Stimulated activated CD8-positive, alpha-beta memory T cell treated with anti-CD3 and anti-CD28 coated beads, Interleukin-7, amount 100 ng/mL, for 4 hours (primary cell): Measurements from ENCODE around the gene ADAT1.

ENCODE experiments used
- DNase-seq, 2 donors: peaks; one replicate each; pipeline ENCODE4 v3.0.0-alpha.2; 2020; ENCODE audit warnings: low read depth in 2 of 2

Gene ADAT1

GRCh38 chr16:75576384-75576811, 46.7 kb downstream of the ADAT1 start:
- no peak for DNase-seq

DNA sequence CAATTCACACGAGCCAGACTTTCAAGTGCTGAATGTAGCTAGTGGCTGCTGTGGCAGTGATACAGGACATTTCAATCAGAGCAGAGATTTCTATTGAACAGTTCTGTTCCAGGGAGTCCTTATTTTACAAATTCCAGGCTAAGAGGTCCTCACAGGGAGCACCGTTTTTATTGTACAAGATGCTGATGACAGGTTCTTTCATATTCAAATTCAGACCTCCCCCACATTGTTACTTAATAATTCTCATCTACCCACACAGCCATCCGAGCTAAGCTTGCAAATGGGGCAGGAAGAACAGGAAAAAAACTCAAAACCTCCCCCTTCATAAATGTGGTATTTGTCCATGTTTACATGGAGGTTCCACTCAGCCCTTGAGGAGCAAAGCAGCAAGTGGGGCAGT, 47.1 kb downstream of the ADAT1 start:
- no peak for DNase-seq

DNA sequence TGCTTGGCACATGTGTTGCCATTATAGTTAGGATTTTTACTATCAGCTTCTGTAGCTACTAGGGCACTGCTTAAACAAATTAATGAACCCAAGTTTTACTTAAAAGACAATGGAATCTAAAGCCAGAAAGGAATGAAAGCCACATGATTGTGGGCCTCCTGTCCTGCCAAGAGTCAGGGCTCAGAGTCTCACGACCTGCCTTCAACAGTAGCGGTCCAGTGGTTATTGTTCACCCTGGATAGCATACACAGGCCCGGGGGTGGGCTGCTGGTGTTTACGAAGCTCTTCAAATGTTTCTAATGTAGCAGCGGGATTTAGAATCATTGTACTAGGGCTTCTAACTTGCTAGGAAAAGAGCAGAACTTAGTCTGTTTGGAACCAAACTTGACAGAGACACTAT, 49.1 kb downstream of the ADAT1 start:
- DNase-seq, result no peak

- DNase-seq, result no peak
These were observed 50.1 kb downstream of the ADAT1 start for GRCh38 chr16:75572864-75573542.

GRCh38 chr16:75570396-75571065, 52.5 kb downstream of the ADAT1 start:
- no peak for DNase-seq

- no peak for DNase-seq
These were observed 55.2 kb downstream of the ADAT1 start for GRCh38 chr16:75567911-75568310.

GRCh38 chr16:75566758-75567255, 56.3 kb downstream of the ADAT1 start:
- no peak for DNase-seq

DNA sequence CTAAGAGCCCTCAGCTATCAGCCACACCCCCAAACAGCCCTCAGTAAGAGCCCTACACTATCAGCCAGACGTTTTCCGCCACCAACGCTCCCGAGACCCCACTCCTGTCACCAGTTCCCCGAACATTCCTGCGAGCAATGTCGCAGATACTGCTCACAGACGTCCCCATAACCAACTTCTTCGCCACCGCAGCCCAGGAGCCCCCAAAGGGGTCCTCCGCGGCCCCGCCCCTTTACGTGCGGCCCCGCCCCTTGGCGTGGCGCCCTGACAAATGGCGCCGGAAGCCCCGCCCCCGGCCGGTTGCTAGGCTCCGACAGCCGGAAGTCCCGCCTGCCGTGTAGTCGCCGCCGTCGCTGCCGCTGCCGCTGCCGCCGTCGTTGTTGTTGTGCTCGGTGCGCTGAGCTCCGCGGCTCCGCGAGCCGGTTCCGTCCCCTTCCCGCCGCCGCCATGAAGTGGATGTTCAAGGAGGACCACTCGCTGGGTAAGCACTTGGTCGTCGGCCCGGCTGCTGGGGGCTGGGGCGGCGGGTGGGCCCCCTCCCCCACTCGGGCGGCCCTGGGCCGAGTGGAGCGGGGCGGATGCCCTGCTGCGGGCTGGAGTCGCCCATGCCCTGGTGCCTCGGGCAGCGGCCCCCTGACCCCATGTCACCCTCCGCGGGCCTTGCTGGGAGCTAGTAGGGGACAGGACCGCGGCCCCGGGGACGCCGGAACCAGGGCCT, 56.9 kb downstream of the ADAT1 start, which contains the start of gene GABARAPL2:
Gene GABARAPL2, plus strand, starts transcription at position 340 of the 718 bp plus-strand sequence. Its CDS starts 108 bp downstream, at position 448.
- DNase-seq, result peak; percentile 77 to 88

- no peak for DNase-seq
These were observed 57.4 kb downstream of the ADAT1 start for GRCh38 chr16:75565640-75566039.

- DNase-seq, result no peak
These were observed 63.3 kb downstream of the ADAT1 start for GRCh38 chr16:75559564-75560372.

DNA sequence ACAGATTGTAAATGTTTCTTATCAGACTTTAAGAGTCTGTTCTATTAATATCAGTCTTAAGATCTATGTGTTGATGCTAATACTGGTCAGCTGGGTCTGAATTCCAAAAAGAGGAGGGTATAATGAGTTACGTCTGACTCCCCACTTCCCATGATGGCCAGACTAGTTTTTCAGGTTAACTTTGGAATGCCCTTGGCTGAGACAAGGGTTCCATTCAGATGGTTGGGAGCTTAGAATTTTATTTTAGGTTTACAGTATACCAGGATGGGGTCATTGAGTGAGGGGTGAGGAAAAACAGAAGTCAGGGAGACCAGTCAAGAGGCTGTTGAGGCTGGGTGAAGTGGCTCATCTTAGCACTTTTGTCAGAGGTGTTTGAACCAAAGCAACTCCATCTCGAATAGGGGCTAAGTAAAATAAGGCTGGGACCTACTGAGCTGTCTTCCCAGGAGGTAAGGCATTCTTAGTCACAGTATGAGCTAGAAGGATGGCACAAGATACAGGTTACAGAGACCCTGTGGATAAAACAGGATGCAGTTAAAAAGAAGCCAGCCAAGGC, 64.2 kb downstream of the ADAT1 start:
- DNase-seq, result no peak

DNA sequence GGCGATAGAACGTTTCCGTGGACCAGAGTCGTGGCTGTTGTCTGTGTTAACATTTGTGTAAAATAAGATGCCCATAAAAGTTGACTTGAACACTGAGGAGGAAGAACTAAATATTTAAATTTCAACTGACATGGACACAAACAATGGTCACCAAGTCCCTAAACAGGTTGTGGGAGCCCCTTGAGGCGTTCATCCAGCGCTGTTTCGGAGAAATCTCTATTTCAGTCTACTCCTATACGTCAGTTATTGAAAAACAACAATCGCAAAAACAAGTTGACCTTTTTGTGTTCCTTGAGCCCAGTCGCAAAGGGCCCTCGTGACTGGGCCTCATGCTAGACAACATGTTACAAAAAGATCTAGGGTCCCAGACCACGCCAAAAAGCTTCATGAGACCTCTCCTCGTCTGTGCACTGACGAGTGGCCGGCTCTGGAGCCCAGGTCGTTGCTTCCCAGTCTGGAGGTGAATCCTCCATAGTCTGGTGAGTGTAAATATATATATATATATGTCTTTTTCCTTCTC, 66.6 kb downstream of the ADAT1 start:
- DNase-seq, result no peak

DNA sequence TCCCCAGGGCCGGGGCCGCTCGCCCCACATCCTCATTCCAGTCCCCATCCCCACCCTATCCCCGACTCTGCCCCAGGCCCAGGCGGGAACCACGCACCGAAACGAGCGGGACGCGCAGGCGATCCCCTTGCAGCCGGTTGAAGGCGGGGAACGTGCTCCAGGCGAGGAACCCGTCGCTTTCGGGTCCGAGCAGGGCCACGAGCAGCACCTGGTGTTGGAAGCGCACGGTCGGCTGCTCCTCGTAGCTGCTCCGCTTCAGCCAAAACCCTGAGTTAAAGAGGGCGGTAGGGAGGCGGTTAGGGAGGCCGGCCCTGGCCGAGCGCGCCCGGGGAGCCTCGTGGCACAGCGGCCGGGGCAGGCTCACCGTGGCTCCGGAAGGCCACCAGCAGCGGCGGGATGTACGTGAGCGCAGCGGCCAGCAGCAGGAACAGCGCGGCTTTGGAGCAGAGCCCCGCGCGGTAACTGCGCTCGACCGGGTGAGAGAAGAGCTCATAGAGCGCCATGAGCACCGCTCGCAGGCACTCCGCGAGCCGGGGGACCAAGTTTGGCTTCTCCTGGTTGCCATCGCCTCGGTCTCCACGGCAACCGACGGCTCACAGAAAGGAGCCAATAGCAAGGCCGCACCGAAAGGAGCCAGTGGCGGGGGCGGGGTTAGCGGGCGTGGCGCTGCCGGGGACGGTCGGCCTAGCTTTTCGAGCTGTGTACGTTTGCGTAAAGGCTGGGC, 67.2 kb downstream of the ADAT1 start, which contains the start of gene TMEM231:
Gene TMEM231, minus strand, starts transcription at position 546 of the 724 bp plus-strand sequence. Its CDS starts 43 bp downstream, at position 503.
- peak; percentile 93 to 95 for DNase-seq

DNA sequence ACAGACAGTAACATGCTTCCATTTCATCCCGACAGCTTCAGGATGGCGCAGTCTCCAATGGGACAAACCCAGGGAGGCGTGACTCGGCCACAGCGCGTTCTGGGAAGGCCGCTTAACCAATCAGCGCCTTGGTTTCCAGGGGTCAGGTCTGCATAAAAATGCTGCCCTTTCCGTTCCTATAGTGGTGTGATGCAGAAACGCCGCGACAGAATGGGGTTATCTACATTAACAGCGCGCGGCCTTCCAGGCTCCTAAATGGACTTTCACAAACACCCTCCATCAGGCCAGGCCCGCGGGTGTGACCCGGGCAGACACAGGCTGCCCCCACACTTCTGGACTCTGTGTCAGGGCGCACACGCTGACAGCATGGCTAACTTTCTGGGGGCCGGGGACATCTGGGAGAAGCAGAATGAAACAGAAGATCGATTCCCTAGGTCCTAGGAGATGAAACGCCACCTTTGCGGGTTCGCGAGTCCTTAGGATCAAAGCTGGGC, 67.8 kb downstream of the ADAT1 start:
- no peak for DNase-seq

- DNase-seq, result no peak
These were observed 70.1 kb downstream of the ADAT1 start for GRCh38 chr16:75552951-75553350.

DNA sequence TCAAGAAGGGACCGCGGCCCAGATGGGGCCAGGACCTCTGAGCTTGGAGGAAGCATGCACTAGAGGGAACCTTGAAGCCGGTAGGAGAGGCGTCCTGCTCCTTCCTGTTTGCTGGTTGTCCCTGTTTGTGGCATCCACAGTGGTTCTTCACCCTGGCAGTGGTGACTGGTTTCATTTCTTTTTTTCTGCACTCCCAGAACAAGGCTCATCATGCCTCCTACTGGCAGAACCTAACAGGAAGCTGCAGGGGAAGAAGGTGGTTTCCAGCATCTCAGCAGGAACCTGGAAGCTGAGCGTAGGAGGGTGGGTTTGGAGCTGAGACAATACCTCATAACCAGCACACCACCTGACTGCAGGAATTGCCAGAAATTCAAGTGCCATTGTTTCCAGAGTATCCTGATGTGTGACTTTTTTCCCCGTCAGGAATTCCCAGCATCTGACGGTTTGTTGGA, 72.8 kb downstream of the ADAT1 start:
- DNase-seq, result no peak
